Stimulated activated CD4-positive, alpha-beta T cell treated with anti-CD3 and anti-CD28 coated beads, Interleukin-4, amount 100 ng/mL, for 1 hour (primary cell): ENCODE data around the gene ACTBL2.

ENCODE experiments used
- DNase-seq: peaks from one replicate; pipeline ENCODE4 v3.0.0-alpha.2; 2020

Gene ACTBL2

DNA sequence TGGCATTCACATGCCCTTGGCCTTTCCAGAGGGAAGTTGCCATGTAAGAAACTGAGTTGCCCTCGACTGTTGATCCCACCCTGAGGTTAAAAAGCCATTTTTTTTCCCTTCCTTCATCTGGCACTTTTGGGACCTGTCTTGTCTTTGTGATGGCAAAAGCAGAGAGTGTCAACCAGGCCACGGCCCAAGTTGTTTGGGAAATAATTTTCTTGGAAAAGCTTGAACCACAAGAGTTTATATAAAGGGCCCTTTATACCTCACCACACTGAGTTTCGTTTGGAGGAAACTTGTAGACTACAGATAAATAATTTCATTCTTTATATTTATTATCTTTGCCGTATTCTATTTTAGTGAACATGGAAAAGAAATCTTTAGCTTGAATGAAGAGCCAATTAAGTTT, 34.3 kb downstream of the ACTBL2 start:
- DNase-seq, result no peak

GRCh38 chr5:57447658-57448057, 35.0 kb downstream of the ACTBL2 start:
- DNase-seq, result no peak

- no peak for DNase-seq
Measured at GRCh38 chr5:57446966-57447365, 35.6 kb downstream of the ACTBL2 start.

- DNase-seq, result no peak
Measured at GRCh38 chr5:57445705-57446037, 36.9 kb downstream of the ACTBL2 start.

DNA sequence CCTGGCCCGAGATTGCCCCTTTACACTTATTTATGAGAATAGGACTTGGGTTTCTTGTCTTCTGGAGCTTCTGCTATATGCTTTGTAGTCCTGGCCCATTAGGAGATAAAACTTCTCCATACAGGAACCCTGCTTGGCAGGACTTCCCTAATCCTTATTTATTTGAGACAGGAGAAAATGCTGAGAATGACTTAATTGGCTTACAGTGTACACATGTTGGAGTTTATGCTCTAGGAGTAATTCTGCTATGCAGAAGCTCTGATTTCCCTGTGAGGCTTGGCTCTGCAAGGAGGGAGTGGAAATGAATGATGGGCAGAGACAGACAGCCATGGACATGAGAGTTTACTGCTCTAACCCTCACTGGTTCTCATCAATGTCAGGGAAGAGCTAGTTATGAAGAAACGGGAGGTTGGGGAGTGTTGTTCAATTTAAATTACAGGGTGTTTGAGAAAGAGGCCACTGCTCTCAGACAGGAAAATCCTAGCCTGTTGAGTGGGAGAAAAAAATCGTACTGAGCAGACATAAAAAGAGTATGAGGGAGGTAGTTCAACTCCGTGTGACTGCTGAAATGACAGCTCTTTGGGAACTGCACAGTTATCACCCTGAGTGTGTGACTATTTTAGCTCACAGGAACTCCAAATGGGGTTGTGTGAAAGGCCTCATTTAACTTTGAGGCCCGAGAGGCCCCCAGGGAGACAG, 37.5 kb downstream of the ACTBL2 start:
- no peak for DNase-seq

GRCh38 chr5:57442080-57442839, 40.4 kb downstream of the ACTBL2 start:
- DNase-seq, result no peak

- DNase-seq, result no peak
Measured at GRCh38 chr5:57441557-57441956, 41.1 kb downstream of the ACTBL2 start.

- DNase-seq, result no peak
Measured at GRCh38 chr5:57439601-57440000, 43.0 kb downstream of the ACTBL2 start.

GRCh38 chr5:57437976-57438805, 44.4 kb downstream of the ACTBL2 start:
- DNase-seq, result no peak

DNA sequence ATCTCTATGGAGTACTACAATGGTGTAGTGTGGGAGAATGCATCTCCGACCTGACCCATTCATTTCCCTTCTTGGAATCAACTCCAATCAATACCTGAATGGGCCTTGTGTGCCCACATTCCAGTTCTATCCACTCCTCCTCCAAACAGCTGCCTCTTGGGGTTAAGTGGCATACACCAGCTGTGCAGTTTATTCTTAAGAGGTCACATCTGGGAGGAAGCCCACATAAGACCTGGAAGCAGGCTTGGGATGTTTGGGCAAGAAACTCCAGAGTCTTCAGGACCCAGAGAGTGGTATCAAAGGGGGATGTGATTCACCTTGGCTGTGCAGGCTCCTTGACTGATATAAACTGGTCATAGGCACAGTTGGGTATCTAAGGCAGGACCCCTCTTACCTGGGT, 46.0 kb downstream of the ACTBL2 start:
- DNase-seq, result no peak

DNA sequence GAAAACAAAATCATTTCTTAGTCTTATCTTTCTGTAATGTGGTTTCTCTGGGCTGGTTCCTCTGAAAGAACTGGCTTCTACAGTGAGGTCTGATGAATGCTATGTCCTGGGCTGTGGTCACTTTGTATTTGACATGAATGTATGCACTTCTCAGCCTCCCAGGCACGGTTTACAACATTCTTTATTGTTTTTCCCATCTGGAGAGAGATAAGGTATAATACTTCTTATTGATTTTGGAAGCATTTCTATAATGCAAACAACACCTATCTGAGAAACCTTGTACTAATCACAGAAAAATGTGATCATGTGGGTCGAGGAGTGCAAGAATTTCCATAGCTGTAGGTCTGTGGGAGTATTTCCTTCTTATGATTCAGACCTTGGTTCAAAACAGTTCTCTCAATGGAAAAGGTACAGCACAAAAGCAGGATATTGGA, 46.9 kb downstream of the ACTBL2 start:
- DNase-seq, result no peak

DNA sequence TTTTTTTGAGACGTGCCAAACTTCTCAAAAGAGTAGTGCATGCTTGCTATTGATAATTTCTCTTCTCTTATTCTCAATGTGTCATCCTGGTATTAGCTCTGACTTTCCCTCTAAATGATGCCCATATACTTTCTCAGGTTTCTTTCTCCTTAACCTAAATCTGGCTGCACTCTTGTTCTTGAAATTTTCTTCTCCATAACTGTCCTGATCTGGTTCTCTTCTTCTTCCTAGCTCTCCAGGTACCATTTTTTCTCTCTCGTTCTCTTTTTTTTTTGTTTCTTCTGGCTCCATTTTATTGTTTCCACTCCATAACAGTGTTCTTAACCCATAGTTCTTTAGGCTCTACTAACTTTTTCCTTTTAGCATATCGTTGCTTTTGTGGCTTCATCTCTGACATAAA, 47.9 kb downstream of the ACTBL2 start:
- DNase-seq, result no peak

DNA sequence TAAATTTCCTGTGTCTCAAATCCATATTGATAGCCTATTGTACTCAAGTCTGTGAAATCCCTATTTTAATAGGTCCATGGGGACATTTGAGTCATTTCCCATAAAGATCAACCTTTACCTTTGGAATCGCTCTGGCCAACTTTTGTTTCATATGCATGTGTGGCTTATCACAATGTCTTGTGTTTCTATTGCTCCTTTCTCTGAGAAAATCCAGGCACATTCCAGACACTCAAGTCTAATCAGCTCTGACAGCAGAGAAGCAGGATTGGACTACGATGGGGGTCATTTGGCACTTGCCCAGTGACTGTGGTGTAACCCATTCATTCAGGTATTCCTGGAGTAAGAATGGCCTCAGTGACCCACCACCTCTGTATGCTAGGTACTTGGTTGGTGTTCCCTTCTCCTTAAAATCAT, 48.4 kb downstream of the ACTBL2 start:
- no peak for DNase-seq

GRCh38 chr5:57432876-57433275, 49.7 kb downstream of the ACTBL2 start:
- no peak for DNase-seq

DNA sequence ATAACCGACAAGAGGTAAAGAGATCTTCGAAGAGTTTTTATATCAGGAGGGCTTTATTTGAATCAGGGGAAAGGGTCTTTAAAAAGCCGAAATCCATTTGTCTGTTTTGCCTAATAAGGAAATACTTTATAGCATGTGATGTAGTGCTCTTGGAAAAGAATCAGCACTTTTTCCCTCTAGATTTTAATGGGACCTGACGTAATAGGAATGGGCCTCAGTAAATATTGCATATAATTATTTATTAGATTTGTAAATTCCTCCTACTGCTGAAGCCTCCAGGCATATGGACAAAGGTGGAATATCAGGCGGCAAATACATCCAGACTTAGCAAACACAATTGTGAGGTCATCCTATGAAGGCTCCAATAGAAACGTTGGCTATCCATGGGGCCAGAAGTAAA, 50.9 kb downstream of the ACTBL2 start:
- DNase-seq, result no peak
